GM10266 (cell line): ENCODE data around the gene CLEC16A.

ENCODE experiments used
- DNase-seq: peaks from one replicate; pipeline ENCODE4 v3.0.0; 2012; ENCODE audit errors: extremely low spot score
- CTCF ChIP-seq: IDR thresholded peaks from 2 replicates; pipeline ENCODE4 v1.5.1; 2012; ENCODE audit warnings: mild to moderate bottlenecking, low read depth; ENCODE audit not compliant: control insufficient read depth, insufficient read depth; ENCODE audit errors: missing control alignments

The CLEC16A gene

GRCh38 chr16:11145173-11145818, 200.9 kb downstream of the CLEC16A start:
- DNase-seq = no peak
- no peak for TF ChIP-seq CTCF

GRCh38 chr16:11145819-11146211, 201.5 kb downstream of the CLEC16A start:
- no peak for DNase-seq
- TF ChIP-seq CTCF = no peak

GRCh38 chr16:11147033-11147753, 202.8 kb downstream of the CLEC16A start:
- no peak for TF ChIP-seq CTCF
- no peak for DNase-seq

GRCh38 chr16:11147754-11148444, 203.5 kb downstream of the CLEC16A start:
- no peak for DNase-seq
- no peak for TF ChIP-seq CTCF

GRCh38 chr16:11149011-11149616, 204.8 kb downstream of the CLEC16A start:
- TF ChIP-seq CTCF = no peak
- no peak for DNase-seq

GRCh38 chr16:11150190-11150589, 205.8 kb downstream of the CLEC16A start:
- TF ChIP-seq CTCF = no peak
- DNase-seq = no peak
